NCI-H1092 (cell line): ENCODE results near the gene XKR8.

ENCODE experiments used
- DNase-seq: peaks from one replicate; lab custom pipeline; 2025; lab: John Stamatoyannopoulos, UW

The XKR8 gene

DNA sequence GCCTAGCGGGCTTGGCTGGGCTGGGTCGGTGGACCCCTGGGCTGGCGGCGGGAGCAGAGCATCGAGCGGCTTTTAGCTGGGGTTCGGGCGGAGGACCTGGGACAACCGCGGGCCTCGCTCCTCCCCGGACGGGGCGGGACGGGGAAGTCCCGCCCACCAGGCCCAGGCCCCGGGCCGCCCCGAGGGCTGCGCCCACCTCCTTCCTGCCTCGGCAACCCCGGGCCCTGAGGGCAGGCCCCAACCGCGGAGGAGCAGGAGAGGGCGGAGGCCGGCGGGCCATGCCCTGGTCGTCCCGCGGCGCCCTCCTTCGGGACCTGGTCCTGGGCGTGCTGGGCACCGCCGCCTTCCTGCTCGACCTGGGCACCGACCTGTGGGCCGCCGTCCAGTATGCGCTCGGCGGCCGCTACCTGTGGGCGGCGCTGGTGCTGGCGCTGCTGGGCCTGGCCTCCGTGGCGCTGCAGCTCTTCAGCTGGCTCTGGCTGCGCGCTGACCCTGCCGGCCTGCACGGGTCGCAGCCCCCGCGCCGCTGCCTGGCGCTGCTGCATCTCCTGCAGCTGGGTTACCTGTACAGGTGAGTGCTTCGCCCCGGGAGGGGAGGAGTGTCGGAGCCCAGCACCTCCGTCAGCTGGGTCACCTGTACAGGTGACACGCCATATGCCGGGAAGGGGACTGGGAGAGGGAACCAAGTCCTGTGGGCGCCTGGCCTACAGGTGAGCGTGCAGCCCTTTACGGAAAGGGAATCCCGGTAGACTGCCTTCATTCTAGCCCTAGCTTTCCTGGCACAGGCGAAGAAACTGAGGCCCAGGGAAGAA lies at the start of gene XKR8:
XKR8 (plus strand) TSS at position 182 of the 812 bp plus-strand sequence; CDS start at position 279, 97 bp downstream.
- DNase-seq = no peak

GRCh38 chr1:27912429-27912828 lies 47.3 kb upstream of the XKR8 start:
- DNase-seq = no peak

DNA sequence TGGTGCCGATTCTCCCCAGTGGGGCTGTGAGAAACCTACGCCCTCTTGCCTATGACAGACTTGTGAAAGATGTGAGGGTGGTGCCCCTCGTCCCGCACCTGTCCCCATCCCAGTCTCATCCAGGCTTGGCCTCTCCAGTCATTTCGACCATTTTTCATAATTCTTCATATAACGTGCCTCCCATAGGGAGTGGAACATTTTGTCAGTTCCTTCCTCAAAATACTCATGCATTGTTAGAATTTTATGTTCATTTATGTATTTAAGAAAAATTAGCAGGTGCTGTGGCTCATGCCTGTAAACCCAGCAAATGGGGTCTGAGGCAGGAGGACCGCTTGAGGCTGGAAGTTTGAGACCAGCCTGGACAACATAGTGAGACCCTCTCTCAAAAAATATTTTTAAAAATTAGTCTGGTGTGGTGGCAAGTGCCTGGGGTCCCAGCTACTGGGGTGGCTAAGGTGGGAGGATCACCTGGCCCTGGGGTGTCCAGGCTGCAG lies 44.6 kb upstream of the XKR8 start:
- DNase-seq = no peak

GRCh38 chr1:27922272-27922671 lies 37.5 kb upstream of the XKR8 start:
- no peak for DNase-seq

DNA sequence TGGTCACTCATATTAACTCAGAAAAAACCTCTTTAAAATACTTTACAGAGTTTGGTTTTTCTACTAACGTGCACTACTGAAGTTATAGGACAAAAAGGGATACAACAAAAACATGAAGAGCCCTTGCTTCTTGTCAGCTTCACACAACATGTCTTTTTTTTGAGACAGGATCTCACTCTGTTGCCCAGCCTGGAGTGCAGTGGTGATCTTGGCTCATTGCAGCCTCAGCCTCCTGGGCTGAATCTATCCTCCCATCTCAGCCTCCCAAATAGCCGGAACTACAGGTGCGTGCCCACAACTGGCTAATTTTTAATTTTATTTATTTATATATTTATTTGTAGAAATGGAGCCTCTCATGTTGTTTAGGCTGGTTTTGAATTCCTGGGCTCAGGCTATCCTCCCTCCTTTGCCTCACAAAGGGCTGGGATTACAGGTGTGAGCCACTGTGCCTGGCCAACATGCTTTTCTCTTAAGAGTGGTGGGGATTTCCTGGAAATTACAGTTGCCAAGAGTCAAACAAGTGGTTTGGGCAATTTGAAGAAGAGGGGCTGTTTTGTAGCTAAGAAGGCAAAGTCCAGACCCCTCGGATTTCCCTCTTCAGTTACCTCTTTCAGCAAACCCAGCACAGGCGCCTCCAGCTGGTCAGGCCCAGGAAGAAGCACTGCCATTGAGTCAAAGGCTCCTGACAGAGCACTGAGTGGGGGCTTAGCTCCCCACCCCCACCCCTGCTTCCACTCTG lies 31.4 kb upstream of the XKR8 start:
- DNase-seq = no peak

- no peak for DNase-seq
These were observed 28.6 kb upstream of the XKR8 start for GRCh38 chr1:27931184-27931583.

DNA sequence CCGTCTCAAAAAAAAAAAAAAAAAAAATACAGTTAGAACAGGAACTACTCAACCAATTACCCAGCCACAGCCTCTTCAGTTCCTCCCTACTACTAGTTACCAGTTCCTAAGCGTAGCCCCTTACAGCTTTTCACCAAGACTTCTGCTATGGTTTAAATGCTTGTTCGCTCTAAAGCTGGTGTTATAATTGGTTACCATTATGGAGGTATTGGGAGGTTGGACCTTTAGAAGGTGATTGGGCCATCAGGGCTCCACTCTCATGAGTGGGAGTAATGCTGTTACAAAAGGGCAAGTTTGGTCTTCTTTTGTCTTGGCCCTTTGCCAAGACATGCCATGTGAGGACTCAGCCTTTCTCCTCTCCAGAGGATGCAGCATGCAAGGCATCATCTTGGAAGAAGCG lies 28.0 kb upstream of the XKR8 start:
- DNase-seq = no peak

GRCh38 chr1:27934818-27935549 lies 24.8 kb upstream of the XKR8 start, which contains the start of gene SMPDL3B:
SMPDL3B (plus strand) TSS chr1:27935000; CDS start chr1:27935184, 184 bp downstream.
- DNase-seq = no peak

DNA sequence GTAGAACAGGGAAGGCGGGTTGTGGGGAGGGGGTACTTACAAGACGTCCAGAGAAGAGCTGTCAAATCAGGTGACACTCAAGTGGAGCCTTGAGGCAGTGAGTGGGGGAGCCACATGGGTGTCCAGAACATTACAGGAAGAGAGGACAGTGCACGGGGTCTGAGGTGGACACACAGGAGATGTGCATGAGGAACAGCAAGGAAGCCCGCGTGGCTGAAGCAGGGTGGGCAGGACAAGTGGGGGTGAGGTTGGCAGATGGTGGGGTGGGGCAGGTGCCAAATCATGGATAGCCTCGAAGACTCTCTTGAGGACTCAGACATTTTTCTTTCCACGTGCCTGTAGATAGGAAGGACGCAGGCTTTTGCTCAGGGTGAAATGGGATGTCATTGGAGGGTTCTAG lies 24.1 kb upstream of the XKR8 start:
- no peak for DNase-seq

DNA sequence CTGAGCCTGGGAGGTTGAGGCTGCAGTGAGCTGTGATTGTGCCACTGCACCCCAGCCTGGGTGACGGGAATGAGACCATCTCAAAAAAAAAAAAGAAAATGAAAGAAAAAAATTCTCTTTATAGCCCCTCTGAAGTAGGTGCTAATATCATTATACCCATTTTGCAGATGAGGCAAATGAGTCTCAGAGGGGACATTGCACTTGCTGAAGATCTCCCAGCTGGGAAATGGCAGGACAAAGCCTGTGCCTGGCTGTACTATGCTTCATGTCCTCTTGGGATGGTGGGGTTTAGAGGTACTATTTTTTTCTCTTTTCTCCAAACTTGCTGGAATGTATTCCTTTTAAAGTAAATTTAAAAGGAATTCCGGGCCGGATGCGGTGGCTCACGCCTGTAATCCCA lies 23.4 kb upstream of the XKR8 start:
- DNase-seq = no peak

GRCh38 chr1:27937524-27937836 lies 22.3 kb upstream of the XKR8 start:
- DNase-seq = no peak

- DNase-seq = no peak
These were observed 21.3 kb upstream of the XKR8 start for GRCh38 chr1:27938488-27938887.

- peak; percentile 22 for DNase-seq
These were observed 19.5 kb upstream of the XKR8 start for GRCh38 chr1:27940297-27940696.

DNA sequence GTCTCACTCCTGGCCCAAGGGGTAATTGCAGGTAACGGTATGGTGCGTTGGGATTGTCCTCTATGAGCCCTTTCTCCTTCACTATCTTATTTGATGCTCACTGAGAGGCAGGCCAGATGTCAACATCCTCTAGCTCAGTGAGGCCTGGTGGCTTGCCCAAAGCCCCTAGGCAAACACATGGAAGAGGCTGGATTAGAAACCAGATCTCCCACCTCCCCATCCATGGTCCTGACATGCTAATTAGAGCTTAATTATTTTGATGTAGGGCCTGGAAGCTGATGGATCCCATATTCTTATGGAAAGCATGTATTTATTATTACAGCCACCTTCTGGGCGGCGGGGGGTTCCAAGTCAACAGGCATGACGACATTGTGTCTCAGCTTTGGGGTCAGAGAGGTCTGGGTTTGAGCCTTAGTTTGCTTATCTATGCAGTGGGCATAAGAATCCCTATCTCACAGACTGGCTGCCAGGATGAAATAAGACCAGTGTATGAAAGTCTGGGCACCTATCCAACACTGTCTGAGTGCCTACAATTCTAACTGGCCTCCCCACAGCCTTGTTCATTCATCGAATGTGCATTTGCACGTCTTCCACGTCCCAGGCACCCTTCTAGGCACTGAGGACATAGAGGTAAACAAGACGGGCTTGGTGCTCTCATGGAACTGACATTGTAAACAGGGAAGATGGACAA lies 18.8 kb upstream of the XKR8 start:
- DNase-seq = no peak

- DNase-seq = no peak
These were observed 17.9 kb upstream of the XKR8 start for GRCh38 chr1:27941671-27942540.

DNA sequence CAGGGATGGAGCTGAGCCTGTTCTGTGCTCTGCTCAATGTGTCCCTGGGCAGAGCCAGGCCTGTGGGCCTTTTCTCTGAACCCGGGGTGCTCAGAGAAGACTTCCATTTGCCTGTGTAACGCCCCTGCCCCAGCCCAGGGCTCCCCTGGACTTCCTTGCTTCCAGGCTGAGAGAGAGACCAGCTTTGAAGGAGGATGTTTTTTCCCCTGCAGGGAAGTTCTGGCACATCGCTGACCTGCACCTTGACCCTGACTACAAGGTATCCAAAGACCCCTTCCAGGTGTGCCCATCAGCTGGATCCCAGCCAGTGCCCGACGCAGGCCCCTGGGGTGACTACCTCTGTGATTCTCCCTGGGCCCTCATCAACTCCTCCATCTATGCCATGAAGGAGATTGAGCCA lies 14.8 kb upstream of the XKR8 start:
- DNase-seq = no peak

DNA sequence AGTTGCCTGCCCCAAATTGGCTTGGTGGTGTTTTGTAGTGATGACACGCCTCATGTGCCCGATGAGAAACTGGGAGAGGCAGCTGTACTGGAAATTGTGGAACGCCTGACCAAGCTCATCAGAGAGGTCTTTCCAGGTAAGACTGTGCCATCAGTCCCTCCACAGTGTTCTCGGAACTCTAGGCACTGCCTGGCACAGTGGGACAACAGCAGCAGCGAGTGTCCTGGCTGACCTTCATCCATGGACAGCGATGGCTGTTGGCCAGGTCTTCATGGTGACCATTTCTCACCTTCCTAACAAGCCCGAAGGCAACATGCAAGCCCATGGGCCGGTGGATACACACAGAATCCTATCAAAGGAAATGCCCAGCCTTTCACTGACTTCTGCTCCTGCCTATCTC lies 10.7 kb upstream of the XKR8 start:
- no peak for DNase-seq

- DNase-seq = no peak
These were observed 8.4 kb upstream of the XKR8 start for GRCh38 chr1:27951396-27951795.

DNA sequence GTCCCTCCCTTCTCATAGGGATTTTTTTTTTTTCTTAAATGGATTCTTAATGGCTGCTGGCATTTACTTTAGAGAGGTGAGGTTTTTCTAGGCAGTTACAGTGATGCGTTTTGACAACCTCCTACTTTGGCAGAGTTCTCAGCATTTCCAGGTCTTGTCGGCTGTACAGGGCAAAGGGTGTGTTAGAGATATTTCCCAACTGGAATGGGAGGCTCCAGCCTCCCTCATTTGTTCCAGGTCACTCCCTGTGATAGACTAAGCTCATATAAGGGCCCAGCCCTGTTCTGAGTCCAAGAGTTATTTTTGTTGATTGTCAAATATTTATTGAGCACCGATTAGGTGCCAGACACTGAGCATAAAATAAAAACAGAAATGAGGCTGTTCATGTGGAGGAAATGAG lies 7.6 kb upstream of the XKR8 start:
- no peak for DNase-seq

- no peak for DNase-seq
These were observed 5.6 kb upstream of the XKR8 start for GRCh38 chr1:27954186-27954585.

GRCh38 chr1:27955076-27955475 lies 4.7 kb upstream of the XKR8 start:
- no peak for DNase-seq
